HL-60 (cell line): ENCODE data around the gene CCK.

ENCODE experiments used
- DNase-seq, 2 experiments: peaks; one replicate each; pipeline ENCODE4 v3.0.0-alpha.2; 2010 to 2020; ENCODE audit warnings: low read depth in 1 of 2, low spot score in 1 of 2
- H3K27ac ChIP-seq: fragments of 250-450 bp; sonication (Bioruptor Pico); replicated peaks from 2 replicates; pipeline ENCODE4 v1.5.1; 2020; ENCODE audit warnings: mild to moderate bottlenecking, moderate library complexity
- H3K27me3 ChIP-seq: fragments of 250-450 bp; sonication (Bioruptor Pico); 2 replicates; pipeline ENCODE4 v1.5.1; 2021; ENCODE audit warnings: mild to moderate bottlenecking, moderate library complexity; ENCODE audit not compliant: insufficient read depth, poor library complexity, severe bottlenecking
- H3K4me3 ChIP-seq: replicated peaks from 2 replicates; pipeline ENCODE4 v1.5.1; 2011; ENCODE audit warnings: mild to moderate bottlenecking, control low read depth, low read length; ENCODE audit not compliant: insufficient read depth
- CTCF ChIP-seq: IDR thresholded peaks from one replicate; pipeline ENCODE4 v1.5.1; 2011; ENCODE audit warnings: low read length, control low read depth, inconsistent platforms; ENCODE audit not compliant: insufficient read depth
- GABPA ChIP-seq: IDR thresholded peaks from 2 replicates; pipeline ENCODE4 v1.6.1; 2012; ENCODE audit warnings: low read depth
- POLR2AphosphoS5 ChIP-seq: IDR thresholded peaks from 2 replicates; pipeline ENCODE4 v1.6.1; 2012; ENCODE audit warnings: low read depth
- REST ChIP-seq: IDR thresholded peaks from 2 replicates; pipeline ENCODE4 v1.6.1; 2012; ENCODE audit warnings: low read depth; ENCODE audit not compliant: insufficient replicate concordance
- SPI1 ChIP-seq: IDR thresholded peaks from 2 replicates; pipeline ENCODE4 v1.6.1; 2012; ENCODE audit warnings: low read depth, mild to moderate bottlenecking, borderline replicate concordance

CCK gene

GRCh38 chr3:42209917-42210316 lies 56.1 kb downstream of the CCK start:
- no peak for DNase-seq
- no peak for TF ChIP-seq GABPA
- no peak for TF ChIP-seq REST
- no peak for TF ChIP-seq POLR2AphosphoS5
- no peak for TF ChIP-seq CTCF
- TF ChIP-seq SPI1, result no peak
- no peak overlapping the region for H3K27ac ChIP-seq
- no peak overlapping the region for H3K4me3 ChIP-seq
- H3K27me3 ChIP-seq, result no peaks in the 10 kb centered on the region
